GM23248 (cell line): ENCODE measurements around the gene PREP. TPM values are rescaled to one million over a fixed set of nuclear protein-coding genes. Genes with fewer than 3 reads are reported as not detected.

ENCODE experiments used
- DNase-seq: peaks from one replicate; pipeline ENCODE4 v3.0.0-alpha.2; 2015
- H2AFZ ChIP-seq: fragments of 200-600 bp; sonication (generic); 2 replicates; pipeline ENCODE4 v1.6.1; 2016; ENCODE audit warnings: antibody characterized with exemption
- H3F3A ChIP-seq: fragments of 200-600 bp; sonication (generic); 2 replicates; pipeline ENCODE4 v1.6.1; 2016; ENCODE audit warnings: mild to moderate bottlenecking, antibody characterized with exemption, mixed run types; ENCODE audit not compliant: insufficient read depth
- H3K27ac ChIP-seq: fragments of 200-600 bp; sonication (generic); 2 replicates; pipeline ENCODE4 v1.5.1; 2016; ENCODE audit warnings: mild to moderate bottlenecking
- H3K27me3 ChIP-seq: fragments of 200-600 bp; sonication (generic); replicated peaks from 2 replicates; pipeline ENCODE4 v1.6.1; 2016; ENCODE audit warnings: mild to moderate bottlenecking; ENCODE audit not compliant: insufficient read depth
- H3K36me3 ChIP-seq: fragments of 200-600 bp; sonication (generic); 2 replicates; pipeline ENCODE4 v1.6.1; 2016; ENCODE audit warnings: low read depth, mild to moderate bottlenecking
- H3K4me1 ChIP-seq: fragments of 200-600 bp; sonication (generic); 2 replicates; pipeline ENCODE4 v1.6.1; 2016; ENCODE audit warnings: mild to moderate bottlenecking; ENCODE audit not compliant: insufficient read depth
- H3K4me2 ChIP-seq: fragments of 200-600 bp; sonication (generic); one replicate; pipeline ENCODE4 v1.6.1; 2016; ENCODE audit warnings: mild to moderate bottlenecking; ENCODE audit not compliant: unreplicated experiment
- H3K4me3 ChIP-seq: fragments of 200-600 bp; sonication (generic); 2 replicates; pipeline ENCODE4 v1.5.1; 2016; ENCODE audit warnings: mild to moderate bottlenecking
- H3K79me2 ChIP-seq: fragments of 200-600 bp; sonication (generic); 2 replicates; pipeline ENCODE4 v1.6.1; 2016; ENCODE audit warnings: mild to moderate bottlenecking; ENCODE audit not compliant: insufficient read depth
- H3K9ac ChIP-seq: fragments of 200-600 bp; sonication (generic); 2 replicates; pipeline ENCODE4 v1.6.1; 2016; ENCODE audit warnings: mild to moderate bottlenecking
- H3K9me2 ChIP-seq: fragments of 200-600 bp; sonication (generic); 2 replicates; pipeline ENCODE4 v1.6.1; 2016; ENCODE audit warnings: mixed run types, mild to moderate bottlenecking, moderate library complexity; ENCODE audit not compliant: insufficient read depth
- H3K9me3 ChIP-seq: fragments of 200-600 bp; sonication (generic); one replicate; pipeline ENCODE4 v1.6.1; 2017; ENCODE audit warnings: low read depth
- H4K20me1 ChIP-seq: fragments of 200-600 bp; sonication (generic); 2 replicates; pipeline ENCODE4 v1.6.0; 2016; ENCODE audit not compliant: insufficient read depth
- EZH2 ChIP-seq: fragments of 200-600 bp; sonication (generic); IDR thresholded peaks from 2 replicates; pipeline ENCODE4 v1.6.1; 2018; ENCODE audit warnings: antibody characterized with exemption, mild to moderate bottlenecking; ENCODE audit not compliant: insufficient read depth, poor library complexity, severe bottlenecking
- EZH2phosphoT487 ChIP-seq: fragments of 200-600 bp; sonication (generic); IDR thresholded peaks from 2 replicates; pipeline ENCODE4 v1.6.1; 2018; ENCODE audit warnings: antibody characterized with exemption, moderate library complexity, mild to moderate bottlenecking, low read depth; ENCODE audit not compliant: insufficient read depth
- WGBS, 2 experiments: methylation state at CpG; one replicate each; pipeline ENCODE4 v1.1.6; 2015 to 2017; ENCODE audit warnings: low lambda C conversion rate in 2 of 2, low coverage in 1 of 2; ENCODE audit errors: missing lambda C conversion rate in 2 of 2; 5-methylcytosine and 5-hydroxymethylcytosine counted together
- in situ Hi-C: fragments of 300-500 bp; cut with MboI; formaldehyde crosslinking; loops from 2 replicates; pipeline ENCODE4 v1.15.0; 2020
- polyA plus RNA-seq: library from polyadenylated mRNA; unstranded; fragments of >200 nt; fragmentation: Nextera tagmentation; extraction: Ambion mirVana; gene quantifications from 2 replicates; pipeline ENCODE4 v1.2.1, GENCODE V29; 2016
- total RNA-seq: library from RNA; depleted of rRNA; stranded (reverse); fragments of >200 nt; shearing (Covaris generic); gene quantifications from 2 replicates; pipeline ENCODE4 v1.2.3, GENCODE V29; 2014

The PREP gene
- total and polyA plus RNA-seq, 2 experiments from 2014 or later: 18.9 to 37.9 TPM

- H4K20me1 ChIP-seq: 0 out of 2 replicates have a peak, but pooled peaks cover 4% of the 10 kb centered on the region
- no peaks in the 10 kb centered on the region for H3K9me2 ChIP-seq
- no peak overlapping the region for H2AFZ ChIP-seq
- H3K36me3 ChIP-seq: peaks cover 12% of the 10 kb centered on the region; the same call in 1 of the 2 replicates
- H3K4me3 ChIP-seq: no peak overlapping the region
- no peaks in the 10 kb centered on the region for H3K79me2 ChIP-seq
- no peaks in the 10 kb centered on the region for H3K9me3 ChIP-seq
- TF ChIP-seq EZH2phosphoT487: no peak
- no peak for TF ChIP-seq EZH2
- H3K4me1 ChIP-seq: peaks cover 8% of the 10 kb centered on the region
- WGBS, 2 experiments: 91 to 95% methylated on average over 4 of the region's 4 CpGs
- in situ Hi-C loops: no loop called here
- DNase-seq: no peak
- H3K27ac ChIP-seq: no peak overlapping the region
- H3K9ac ChIP-seq: no peak overlapping the region
- no peaks in the 10 kb centered on the region for H3K27me3 ChIP-seq
- no peak overlapping the region for H3K4me2 ChIP-seq
- peaks cover 13% of the 10 kb centered on the region for H3F3A ChIP-seq
These were observed 71.0 kb downstream of the PREP start for GRCh38 chr6:105331927-105332326.

DNA sequence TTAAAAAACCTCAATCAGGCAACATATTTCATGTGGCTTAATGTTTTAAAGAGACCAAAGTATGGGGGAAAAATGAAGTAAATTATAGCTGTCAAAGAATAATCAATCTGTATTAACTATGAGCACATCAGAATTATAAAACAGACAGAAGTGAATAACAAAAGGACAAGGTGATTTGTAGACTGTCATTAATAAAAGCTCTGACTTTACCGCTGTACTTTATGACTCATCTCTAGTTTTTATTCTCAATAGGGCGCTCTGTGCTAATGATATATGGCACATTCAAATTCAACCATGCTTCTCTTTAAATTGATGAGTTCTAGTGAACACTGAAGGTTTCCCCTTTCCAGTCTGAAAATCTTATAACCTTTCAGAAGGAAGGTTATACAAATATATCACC is 72.0 kb downstream of the PREP start:
- H3K36me3 ChIP-seq: peaks cover 12% of the 10 kb centered on the region; the same call in 1 of the 2 replicates
- H3K9me2 ChIP-seq: no peaks in the 10 kb centered on the region
- H3K79me2 ChIP-seq: no peaks in the 10 kb centered on the region
- peaks cover 11% of the 10 kb centered on the region for H3K4me1 ChIP-seq
- TF ChIP-seq EZH2phosphoT487 (no peak), EZH2 (no peak)
- WGBS, 2 experiments: 98 to 100% methylated on average over 2 of the region's 2 CpGs
- no peak overlapping the region for H3K27ac ChIP-seq
- 0 out of 2 replicates have a peak, but pooled peaks cover 4% of the 10 kb centered on the region for H4K20me1 ChIP-seq
- H3K9me3 ChIP-seq: no peaks in the 10 kb centered on the region
- no peak overlapping the region for H3K4me2 ChIP-seq
- peaks cover 18% of the 10 kb centered on the region for H3F3A ChIP-seq
- no peak overlapping the region for H3K4me3 ChIP-seq
- H3K9ac ChIP-seq: no peak overlapping the region
- no peak overlapping the region for H2AFZ ChIP-seq
- in situ Hi-C loops: no loop called here
- DNase-seq: no peak
- H3K27me3 ChIP-seq: no peaks in the 10 kb centered on the region

- no peak overlapping the region for H3K27ac ChIP-seq
- H3F3A ChIP-seq: peaks cover 18% of the 10 kb centered on the region
- H3K4me1 ChIP-seq: peaks cover 11% of the 10 kb centered on the region
- H4K20me1 ChIP-seq: 0 out of 2 replicates have a peak, but pooled peaks cover 4% of the 10 kb centered on the region
- H2AFZ ChIP-seq: no peak overlapping the region
- H3K9me2 ChIP-seq: no peaks in the 10 kb centered on the region
- no peak overlapping the region for H3K4me3 ChIP-seq
- H3K4me2 ChIP-seq: no peak overlapping the region
- H3K9me3 ChIP-seq: no peaks in the 10 kb centered on the region
- no peaks in the 10 kb centered on the region for H3K79me2 ChIP-seq
- no peak for TF ChIP-seq EZH2
- no peak for TF ChIP-seq EZH2phosphoT487
- no peaks in the 10 kb centered on the region for H3K27me3 ChIP-seq
- no peak overlapping the region for H3K9ac ChIP-seq
- DNase-seq: no peak
- WGBS, 2 experiments: 76 to 81% methylated on average over 3 of the region's 3 CpGs
- in situ Hi-C loops: no loop called here
- peaks cover 12% of the 10 kb centered on the region; the same call in 1 of the 2 replicates for H3K36me3 ChIP-seq
These were observed 72.5 kb downstream of the PREP start for GRCh38 chr6:105330364-105330763.

DNA sequence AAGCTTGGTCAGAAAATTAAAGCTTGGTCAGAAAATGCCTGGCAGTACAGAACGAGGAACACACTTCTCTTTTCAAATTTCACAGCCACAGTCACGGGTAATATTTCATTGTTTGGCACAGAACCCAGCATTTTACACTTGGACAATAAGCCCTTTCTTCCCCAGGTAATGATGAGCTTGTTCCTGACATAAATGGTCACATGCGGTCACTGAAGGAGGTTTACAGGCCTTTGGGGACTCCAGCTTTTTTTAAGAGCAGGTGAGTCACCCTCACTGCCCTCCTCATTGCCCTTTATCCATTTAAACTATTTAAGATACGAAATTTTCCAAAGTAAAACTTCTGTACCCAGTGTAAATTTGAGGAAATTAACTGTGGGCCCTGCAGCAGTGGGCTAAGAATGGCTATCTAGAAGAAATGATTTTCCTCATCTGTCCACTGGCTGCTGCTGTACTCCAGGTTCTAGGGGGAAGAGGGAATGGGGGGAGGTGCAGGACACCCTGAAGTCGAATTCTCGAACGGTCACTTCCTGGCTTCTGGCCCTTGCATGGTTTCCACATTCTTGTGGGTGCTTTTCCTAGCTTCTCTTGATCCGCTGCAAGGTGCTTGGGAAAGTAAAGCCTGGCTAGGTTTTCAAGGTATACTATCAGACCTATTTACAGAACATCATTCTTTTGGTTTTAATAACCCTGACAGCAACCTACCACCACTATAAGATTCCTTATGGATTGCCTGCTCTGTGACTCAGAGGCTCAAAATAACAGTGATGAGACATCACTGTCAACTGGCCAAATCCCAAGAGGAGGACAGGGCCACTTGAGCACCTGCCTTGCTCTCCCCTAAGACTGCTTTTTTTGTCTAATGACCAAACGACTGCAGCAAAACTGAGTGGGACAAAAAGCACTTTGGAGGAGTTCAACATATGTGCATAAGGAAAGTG is 75.8 kb downstream of the PREP start:
- peak; percentile 81 for DNase-seq
- no peak for TF ChIP-seq EZH2phosphoT487
- TF ChIP-seq EZH2: no peak
- WGBS, 2 experiments: 78 to 88% methylated on average over 9 of the region's 9 CpGs
- in situ Hi-C loops: no loop called here
- no peaks in the 10 kb centered on the region for H3K27me3 ChIP-seq
- H3F3A ChIP-seq: peaks cover 18% of the 10 kb centered on the region
- 0 out of 2 replicates have a peak, but pooled peaks cover 4% of the 10 kb centered on the region for H4K20me1 ChIP-seq
- no peaks in the 10 kb centered on the region for H3K9me2 ChIP-seq
- no peaks in the 10 kb centered on the region for H3K9me3 ChIP-seq
- no peak overlapping the region for H2AFZ ChIP-seq
- peaks cover 13% of the 10 kb centered on the region for H3K36me3 ChIP-seq
- no peak overlapping the region for H3K9ac ChIP-seq
- no peak overlapping the region for H3K27ac ChIP-seq
- no peak overlapping the region for H3K4me3 ChIP-seq
- H3K4me1 ChIP-seq: peaks cover 20% of the 10 kb centered on the region
- no peak overlapping the region for H3K4me2 ChIP-seq
- H3K79me2 ChIP-seq: no peaks in the 10 kb centered on the region
